Measurements from ENCODE around the gene ARHGEF16.

DNA sequence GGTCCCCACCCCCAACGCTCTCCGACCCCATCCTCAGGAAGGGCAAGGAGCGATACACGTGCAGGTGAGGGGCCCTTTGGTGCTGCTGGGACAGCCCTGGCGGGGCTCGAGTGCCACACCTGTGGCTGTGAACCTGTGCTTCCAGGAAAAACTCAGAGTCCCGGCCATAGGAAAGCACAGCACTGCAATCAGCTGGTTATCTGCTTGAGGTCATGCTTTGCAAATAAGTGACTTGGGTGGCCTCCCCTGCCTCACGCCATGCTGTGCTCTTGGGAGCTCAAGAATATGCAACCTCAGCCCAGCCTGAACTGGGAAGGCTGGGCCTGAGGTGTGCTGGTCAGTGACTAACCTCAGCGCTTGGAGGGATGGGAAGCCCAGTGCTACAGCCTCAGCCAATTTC is 36.5 kb upstream of the ARHGEF16 start:
- TF ChIP-seq POLR2A (IDR thresholded peaks at IDR 0.05; ENCODE audit: low read length) (no peak), GATA1 (IDR thresholded peaks at IDR 0.05; ENCODE audit: low read depth, low read length) (no peak)
